Vagina (tissue), 2 donors: Measurements from ENCODE around the gene OR4D9.

Source experiments
- CTCF ChIP-seq, 3 experiments: fragments of 450-650 bp in 2 of 3; fragments of 200-600 bp in 1 of 3; sonication (generic) in 1 of 3; IDR thresholded peaks; one replicate each; pipeline ENCODE4 v1.5.1; 2017 to 2019; ENCODE audit warnings: antibody characterized with exemption in 3 of 3, mild to moderate bottlenecking in 2 of 3, moderate library complexity in 2 of 3
- POLR2A ChIP-seq, 2 donors: fragments of 450-650 bp; IDR thresholded peaks; one replicate each; pipeline ENCODE4 v1.6.1; 2017; ENCODE audit warnings: antibody characterized with exemption in 2 of 2, mild to moderate bottlenecking in 2 of 2, moderate library complexity in 2 of 2

GRCh38 chr11:59560290-59560701 is 49.0 kb downstream of the OR4D9 start:
- no peak for TF ChIP-seq CTCF (IDR thresholded peaks at IDR 0.05)
- TF ChIP-seq POLR2A (IDR thresholded peaks at IDR 0.05), result no peak
